GM18870 (cell line): ENCODE measurements around the gene KRTAP10-2.

Experiments used
- ATAC-seq: cut with Tn5 transposase; IDR thresholded peaks from one replicate; pipeline ENCODE4 v1.9.1; 2021; ENCODE audit warnings: moderate library complexity; ENCODE audit not compliant: unreplicated experiment

The KRTAP10-2 gene

GRCh38 chr21:44540741-44541288, 10.5 kb downstream of the KRTAP10-2 start:
- no peak for ATAC-seq

GRCh38 chr21:44539991-44540666, 11.2 kb downstream of the KRTAP10-2 start, which contains the start of gene KRTAP10-1:
Gene KRTAP10-1 (minus strand): TSS chr21:44540195. CDS start chr21:44540150, 45 bp downstream.
- ATAC-seq = no peak

- no peak for ATAC-seq
These were observed 12.3 kb downstream of the KRTAP10-2 start for GRCh38 chr21:44539046-44539445.

- no peak for ATAC-seq
These were observed 13.1 kb downstream of the KRTAP10-2 start for GRCh38 chr21:44537930-44538911.

GRCh38 chr21:44535963-44536362, 15.3 kb downstream of the KRTAP10-2 start:
- no peak for ATAC-seq

- no peak for ATAC-seq
These were observed 16.6 kb downstream of the KRTAP10-2 start for GRCh38 chr21:44534688-44535087.

GRCh38 chr21:44533891-44534627, 17.2 kb downstream of the KRTAP10-2 start:
- no peak for ATAC-seq

GRCh38 chr21:44533121-44533890, 18.0 kb downstream of the KRTAP10-2 start:
- no peak for ATAC-seq

GRCh38 chr21:44532712-44533111, 18.6 kb downstream of the KRTAP10-2 start:
- ATAC-seq = no peak

GRCh38 chr21:44531606-44532564, 19.4 kb downstream of the KRTAP10-2 start:
- no peak for ATAC-seq

- ATAC-seq = no peak
These were observed 20.3 kb downstream of the KRTAP10-2 start for GRCh38 chr21:44530903-44531605.

- no peak for ATAC-seq
These were observed 20.9 kb downstream of the KRTAP10-2 start for GRCh38 chr21:44530221-44530902.

- no peak for ATAC-seq
These were observed 21.7 kb downstream of the KRTAP10-2 start for GRCh38 chr21:44529503-44530125.

- no peak for ATAC-seq
These were observed 22.3 kb downstream of the KRTAP10-2 start for GRCh38 chr21:44529011-44529421.

- no peak for ATAC-seq
These were observed 22.7 kb downstream of the KRTAP10-2 start for GRCh38 chr21:44528634-44528995.

GRCh38 chr21:44527983-44528633, 23.2 kb downstream of the KRTAP10-2 start:
- no peak for ATAC-seq
